ENCODE data around the gene ENOX1. TPM values are rescaled to one million over a fixed set of nuclear protein-coding genes. Genes with fewer than 3 reads are reported as not detected.

ENOX1 gene
- total RNA-seq, 2 experiments from 2014 or later: 0.10 TPM; not detected in 1

- POLR2A ChIA-PET: no interaction called here
- CTCF ChIA-PET: no interaction called here
Measured at GRCh38 chr13:43243711-43244110, 543.1 kb downstream of the ENOX1 start.

GRCh38 chr13:43242040-43242439 lies 544.7 kb downstream of the ENOX1 start:
- CTCF ChIA-PET: no interaction called here
- POLR2A ChIA-PET: no interaction called here

GRCh38 chr13:43240278-43240677 lies 546.5 kb downstream of the ENOX1 start:
- CTCF ChIA-PET: no interaction called here
- POLR2A ChIA-PET: no interaction called here

GRCh38 chr13:43239275-43239840 lies 547.4 kb downstream of the ENOX1 start:
- CTCF ChIA-PET: no interaction called here
- POLR2A ChIA-PET: no interaction called here

- ChIA-PET CTCF (no interaction called here), POLR2A (no interaction called here)
Measured at GRCh38 chr13:43238341-43239083, 548.3 kb downstream of the ENOX1 start.

GRCh38 chr13:43237616-43238015 lies 549.2 kb downstream of the ENOX1 start:
- ChIA-PET CTCF (no interaction called here), POLR2A (no interaction called here)

GRCh38 chr13:43235028-43235427 lies 551.7 kb downstream of the ENOX1 start:
- ChIA-PET CTCF (no interaction called here), POLR2A (no interaction called here)

GRCh38 chr13:43232873-43233265 lies 553.9 kb downstream of the ENOX1 start:
- CTCF ChIA-PET: no interaction called here
- POLR2A ChIA-PET: no interaction called here

GRCh38 chr13:43232144-43232872 lies 554.5 kb downstream of the ENOX1 start:
- ChIA-PET CTCF (no interaction called here), POLR2A (interaction anchor here (0.6 kb wide), 1 partner anchor 19 kb away, joined by 7 read pairs; no protein-coding TSS in a partner anchor)

- CTCF ChIA-PET: no interaction called here
Measured at GRCh38 chr13:43230989-43231388, 555.8 kb downstream of the ENOX1 start.

GRCh38 chr13:43229506-43229905 lies 557.3 kb downstream of the ENOX1 start:
- ChIA-PET CTCF (no interaction called here), POLR2A (no interaction called here)

More at GRCh38 chr13:43230989-43231388, 555.8 kb downstream of the ENOX1 start:
- POLR2A ChIA-PET: no interaction called here

GRCh38 chr13:43227721-43228120 lies 559.1 kb downstream of the ENOX1 start:
- POLR2A ChIA-PET: no interaction called here
- CTCF ChIA-PET: no interaction called here

GRCh38 chr13:43223216-43223615 lies 563.6 kb downstream of the ENOX1 start:
- POLR2A ChIA-PET: no interaction called here
- CTCF ChIA-PET: no interaction called here

GRCh38 chr13:43222086-43222485 lies 564.7 kb downstream of the ENOX1 start:
- ChIA-PET POLR2A (no interaction called here), CTCF (no interaction called here)

- CTCF ChIA-PET: no interaction called here
- POLR2A ChIA-PET: no interaction called here
Measured at GRCh38 chr13:43221611-43222010, 565.2 kb downstream of the ENOX1 start.

- POLR2A ChIA-PET: no interaction called here
- CTCF ChIA-PET: no interaction called here
Measured at GRCh38 chr13:43220873-43221595, 565.7 kb downstream of the ENOX1 start.

- CTCF ChIA-PET: no interaction called here
- POLR2A ChIA-PET: no interaction called here
Measured at GRCh38 chr13:43214124-43214523, 572.6 kb downstream of the ENOX1 start.

- CTCF ChIA-PET: no interaction called here
- POLR2A ChIA-PET: interaction anchor here (0.5 kb wide), 1 partner anchor 61 kb away, joined by 3 read pairs; no protein-coding TSS in a partner anchor
Measured at GRCh38 chr13:43206838-43207237, 579.9 kb downstream of the ENOX1 start.

GRCh38 chr13:43205416-43205815 lies 581.4 kb downstream of the ENOX1 start:
- ChIA-PET CTCF (no interaction called here), POLR2A (no interaction called here)

GRCh38 chr13:43204591-43204990 lies 582.2 kb downstream of the ENOX1 start:
- POLR2A ChIA-PET: no interaction called here
- CTCF ChIA-PET: no interaction called here

GRCh38 chr13:43203781-43204180 lies 583.0 kb downstream of the ENOX1 start:
- CTCF ChIA-PET: no interaction called here
- POLR2A ChIA-PET: no interaction called here

Measured in activated CD8-positive, alpha-beta memory T cell treated with anti-CD3 and anti-CD28 coated beads for 36 hours (primary cell).